ENCODE measurements around the gene HBG2. TPM values are rescaled to one million over a fixed set of nuclear protein-coding genes. Genes with fewer than 3 reads are reported as not detected.

Gene HBG2
- total RNA-seq = not detected in 2 replicates

GRCh38 chr11:5254646-5255413 is at the start of gene HBG2:
Gene HBG2, minus strand, starts transcription at chr11:5254781. Its CDS starts 53 bp downstream, at chr11:5254728.

GRCh38 chr11:5301846-5302245 is 47.3 kb upstream of the HBG2 start, which contains the start of gene OR51B4:
Gene OR51B4, minus strand, starts transcription at chr11:5301946. Its CDS starts 0 bp downstream, at chr11:5301946.

GRCh38 chr11:5269715-5270147 is 15.2 kb upstream of the HBG2 start, which contains the start of gene HBE1:
Gene HBE1, minus strand, starts transcription at chr11:5269945. Its CDS starts 55 bp downstream, at chr11:5269890.

GRCh38 chr11:5249807-5250396 is 4.7 kb downstream of the HBG2 start, which contains the start of gene HBG1:
Gene HBG1, minus strand, starts transcription at chr11:5249857. Its CDS starts 53 bp downstream, at chr11:5249804.

GRCh38 chr11:5234381-5234834 is 20.2 kb downstream of the HBG2 start, which contains the start of gene HBD:
Gene HBD, minus strand, starts transcription at chr11:5234483. Its CDS starts 50 bp downstream, at chr11:5234433.

GRCh38 chr11:5226732-5227310 is 27.8 kb downstream of the HBG2 start, which contains the start of gene HBB:
Gene HBB, minus strand, starts transcription at chr11:5227071. Its CDS starts 50 bp downstream, at chr11:5227021.

Other genes starting within 250 kb of the HBG2 start
- not detected in 2 replicates for gene OR52J3, start 208.3 kb downstream of the HBG2 start, total RNA-seq
- not detected in 2 replicates for gene OR52E2, start 195.2 kb downstream of the HBG2 start, total RNA-seq
- gene OR52E1, start 185.2 kb downstream of the HBG2 start, total RNA-seq = not detected in 2 replicates
- gene OR52A5, start 116.4 kb downstream of the HBG2 start, total RNA-seq = not detected in 2 replicates
- gene OR52A1, start 100.0 kb downstream of the HBG2 start, total RNA-seq = not detected in 2 replicates
- not detected in 2 replicates for gene OR51V1, start 54.1 kb downstream of the HBG2 start, total RNA-seq
- gene HBB, start 27.7 kb downstream of the HBG2 start, total RNA-seq = not detected in 2 replicates
- 0.24 TPM in 1 of 2 replicates, not detected in the other for gene HBD, start 20.3 kb downstream of the HBG2 start, total RNA-seq
- gene HBG1, start 4.9 kb downstream of the HBG2 start, total RNA-seq = not detected in 2 replicates
- not detected in 2 replicates for gene HBE1, start 15.2 kb upstream of the HBG2 start, total RNA-seq
- gene OR51B4, start 47.2 kb upstream of the HBG2 start, total RNA-seq = not detected in 2 replicates
- gene OR51B2, start 69.5 kb upstream of the HBG2 start, total RNA-seq = not detected in 2 replicates
- 0.32 TPM in 1 of 2 replicates, not detected in the other for gene OR51B5, start 88.7 kb upstream of the HBG2 start, total RNA-seq
- gene OR51B6, start 96.7 kb upstream of the HBG2 start, total RNA-seq = not detected in 2 replicates
- not detected in 2 replicates for gene OR51M1, start 129.0 kb upstream of the HBG2 start, total RNA-seq
- not detected in 2 replicates for gene OR51Q1, start 167.3 kb upstream of the HBG2 start, total RNA-seq
- gene OR51I1, start 186.7 kb upstream of the HBG2 start, total RNA-seq = not detected in 2 replicates
- gene OR51I2, start 194.5 kb upstream of the HBG2 start, total RNA-seq = not detected in 2 replicates
- gene OR52D1, start 233.9 kb upstream of the HBG2 start, total RNA-seq = not detected in 2 replicates